ENCODE results near the gene FBXO15. TPM values are rescaled to one million over a fixed set of nuclear protein-coding genes. Genes with fewer than 3 reads are reported as not detected.

The FBXO15 gene
- total and polyA plus RNA-seq, 2 donors (not counting 1 experiment from before 2014, with no cell fraction given) = 0.77 to 0.83 TPM

DNA sequence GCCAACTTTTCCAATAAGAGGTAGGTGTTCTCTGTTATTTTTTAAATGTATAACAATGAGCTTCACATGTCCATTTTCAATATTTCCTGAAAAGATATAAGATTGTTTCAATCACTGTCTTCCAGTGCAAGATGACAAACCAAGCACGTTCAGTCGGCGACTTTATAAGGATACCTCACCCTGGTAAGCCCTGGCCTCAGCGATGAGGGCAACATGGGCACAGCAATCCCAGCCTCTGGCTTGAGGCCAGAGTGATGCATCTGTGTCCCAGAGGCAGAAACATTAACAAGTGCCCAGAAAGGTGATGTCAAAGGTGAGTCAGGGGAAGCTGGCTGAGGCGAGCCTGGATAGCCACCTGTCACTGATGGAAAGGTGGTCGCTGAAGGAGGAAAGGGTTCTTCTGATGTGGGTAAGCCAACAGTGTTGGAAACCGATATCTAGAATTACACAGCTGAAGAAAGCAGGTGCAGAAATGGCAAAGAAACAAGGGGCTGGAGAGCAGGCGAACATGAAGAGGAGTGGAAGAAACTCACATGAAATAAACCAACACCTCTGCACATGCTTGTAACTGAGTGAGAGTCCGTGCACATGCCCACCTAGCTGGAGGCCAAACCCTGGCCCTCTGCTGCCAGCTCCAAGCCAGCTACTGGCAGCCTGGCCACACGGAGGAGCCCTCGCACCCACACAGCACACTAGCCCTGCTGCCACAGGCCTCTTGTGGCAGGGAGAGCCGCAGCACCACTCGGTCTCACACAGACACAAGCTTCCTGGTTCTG is 65.5 kb downstream of the FBXO15 start:
- DNase-seq (ENCODE audit: low read depth in 2 of 2) = peak; percentile 1 to 40
- peak overlapping the region; percentile 80 for H2AFZ ChIP-seq (ENCODE audit: low read length)
- H4K20me1 ChIP-seq (ENCODE audit: control insufficient read depth, extremely low read depth, insufficient read depth, low read length) = no peaks in the 10 kb centered on the region
- no peaks in the 10 kb centered on the region for H3K9me3 ChIP-seq (ENCODE audit: control insufficient read depth, insufficient read depth, low read depth, low read length)
- no peak for TF ChIP-seq EZH2 (IDR thresholded peaks at IDR 0.05; ENCODE audit: low read length, missing control alignments)
- TF ChIP-seq, protein P1, sequence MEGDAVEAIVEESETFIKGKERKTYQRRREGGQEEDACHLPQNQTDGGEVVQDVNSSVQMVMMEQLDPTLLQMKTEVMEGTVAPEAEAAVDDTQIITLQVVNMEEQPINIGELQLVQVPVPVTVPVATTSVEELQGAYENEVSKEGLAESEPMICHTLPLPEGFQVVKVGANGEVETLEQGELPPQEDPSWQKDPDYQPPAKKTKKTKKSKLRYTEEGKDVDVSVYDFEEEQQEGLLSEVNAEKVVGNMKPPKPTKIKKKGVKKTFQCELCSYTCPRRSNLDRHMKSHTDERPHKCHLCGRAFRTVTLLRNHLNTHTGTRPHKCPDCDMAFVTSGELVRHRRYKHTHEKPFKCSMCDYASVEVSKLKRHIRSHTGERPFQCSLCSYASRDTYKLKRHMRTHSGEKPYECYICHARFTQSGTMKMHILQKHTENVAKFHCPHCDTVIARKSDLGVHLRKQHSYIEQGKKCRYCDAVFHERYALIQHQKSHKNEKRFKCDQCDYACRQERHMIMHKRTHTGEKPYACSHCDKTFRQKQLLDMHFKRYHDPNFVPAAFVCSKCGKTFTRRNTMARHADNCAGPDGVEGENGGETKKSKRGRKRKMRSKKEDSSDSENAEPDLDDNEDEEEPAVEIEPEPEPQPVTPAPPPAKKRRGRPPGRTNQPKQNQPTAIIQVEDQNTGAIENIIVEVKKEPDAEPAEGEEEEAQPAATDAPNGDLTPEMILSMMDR (conservative IDR thresholded peaks at IDR 0.05 in 1 of 2, IDR thresholded peaks at IDR 0.05 in 1 of 2; ENCODE audit: low read depth in 1 of 2, low read length in 2 of 2) = peak in 1 of 2 donors; percentile 42
- H3K27me3 ChIP-seq (ENCODE audit: control insufficient read depth, insufficient read depth, low read length) = no peaks in the 10 kb centered on the region
- H3K4me3 ChIP-seq (replicated peaks in 1 of 4; ENCODE audit: control extremely low read depth in 1 of 4, insufficient read depth in 1 of 4, low read depth in 3 of 4, low read length in 4 of 4) = no peak overlapping the region
- no peaks in the 10 kb centered on the region for H3K79me2 ChIP-seq (ENCODE audit: control insufficient read depth, insufficient read depth, low read length)
- no peak overlapping the region for H3K9ac ChIP-seq (ENCODE audit: insufficient read depth, low read length)
- H3K27ac ChIP-seq (ENCODE audit: insufficient read depth, low read length) = no peak overlapping the region
- no peak overlapping the region for H3K4me2 ChIP-seq (ENCODE audit: extremely low read depth, insufficient read depth, low read length)
- no peaks in the 10 kb centered on the region for H3K4me1 ChIP-seq (ENCODE audit: control insufficient read depth, extremely low read depth, insufficient read depth, low read length)
- no peaks in the 10 kb centered on the region for H3K36me3 ChIP-seq (ENCODE audit: control insufficient read depth, insufficient read depth, low read length)

DNA sequence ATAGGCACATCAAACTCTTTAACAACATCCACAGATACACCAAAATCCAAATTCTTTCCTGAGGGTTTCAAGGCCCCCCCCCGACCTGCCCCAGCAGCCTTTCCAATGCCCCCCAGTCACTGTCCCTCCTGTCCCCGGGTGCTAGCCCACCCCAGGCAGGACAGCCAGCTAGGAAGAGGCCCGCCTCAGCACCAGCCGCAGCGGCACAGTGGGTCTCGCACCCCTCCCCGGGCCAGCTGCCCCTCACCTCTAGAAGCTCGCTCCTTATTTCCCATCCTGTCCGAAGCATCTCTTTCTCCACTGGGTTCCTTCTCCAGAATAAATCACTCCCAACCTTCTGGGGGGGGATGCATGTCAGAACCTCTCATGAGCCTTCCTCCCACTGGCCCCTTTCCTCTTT is 69.4 kb downstream of the FBXO15 start:
- Histone ChIP-seq H3K27me3 (ENCODE audit: control insufficient read depth, insufficient read depth, low read length) (no peaks in the 10 kb centered on the region), H3K27ac (ENCODE audit: insufficient read depth, low read length) (no peak overlapping the region), H3K9ac (ENCODE audit: insufficient read depth, low read length) (no peak overlapping the region), H3K36me3 (ENCODE audit: control insufficient read depth, insufficient read depth, low read length) (no peaks in the 10 kb centered on the region), H3K4me2 (ENCODE audit: extremely low read depth, insufficient read depth, low read length) (no peak overlapping the region), H4K20me1 (ENCODE audit: control insufficient read depth, extremely low read depth, insufficient read depth, low read length) (no peaks in the 10 kb centered on the region), H3K4me3 (replicated peaks in 1 of 4; ENCODE audit: control extremely low read depth in 1 of 4, insufficient read depth in 1 of 4, low read depth in 3 of 4, low read length in 4 of 4) (no peak overlapping the region), H3K4me1 (ENCODE audit: control insufficient read depth, extremely low read depth, insufficient read depth, low read length) (no peaks in the 10 kb centered on the region), H3K9me3 (ENCODE audit: control insufficient read depth, insufficient read depth, low read depth, low read length) (no peaks in the 10 kb centered on the region), H2AFZ (ENCODE audit: low read length) (no peak overlapping the region), H3K79me2 (ENCODE audit: control insufficient read depth, insufficient read depth, low read length) (no peaks in the 10 kb centered on the region)
- DNase-seq (ENCODE audit: low read depth in 2 of 2) = no peak
- TF ChIP-seq, protein P1 (conservative IDR thresholded peaks at IDR 0.05 in 1 of 2, IDR thresholded peaks at IDR 0.05 in 1 of 2; ENCODE audit: low read depth in 1 of 2, low read length in 2 of 2) = no peak
- TF ChIP-seq EZH2 (IDR thresholded peaks at IDR 0.05; ENCODE audit: low read length, missing control alignments) = no peak

GRCh38 chr18:74074668-74075564 is 72.7 kb downstream of the FBXO15 start:
- no peak for DNase-seq (ENCODE audit: low read depth in 2 of 2)
- no peak for TF ChIP-seq EZH2 (IDR thresholded peaks at IDR 0.05; ENCODE audit: low read length, missing control alignments)
- TF ChIP-seq, protein P1 (conservative IDR thresholded peaks at IDR 0.05 in 1 of 2, IDR thresholded peaks at IDR 0.05 in 1 of 2; ENCODE audit: low read depth in 1 of 2, low read length in 2 of 2) = no peak
- no peaks in the 10 kb centered on the region for H3K4me1 ChIP-seq (ENCODE audit: control insufficient read depth, extremely low read depth, insufficient read depth, low read length)

More at GRCh38 chr18:74074668-74075564, 72.7 kb downstream of the FBXO15 start:
- Histone ChIP-seq H3K79me2 (ENCODE audit: control insufficient read depth, insufficient read depth, low read length) (no peaks in the 10 kb centered on the region), H3K9ac (ENCODE audit: insufficient read depth, low read length) (no peak overlapping the region), H3K4me3 (replicated peaks in 1 of 4; ENCODE audit: control extremely low read depth in 1 of 4, insufficient read depth in 1 of 4, low read depth in 3 of 4, low read length in 4 of 4) (no peak overlapping the region), H3K27ac (ENCODE audit: insufficient read depth, low read length) (no peak overlapping the region), H3K36me3 (ENCODE audit: control insufficient read depth, insufficient read depth, low read length) (no peaks in the 10 kb centered on the region), H3K27me3 (ENCODE audit: control insufficient read depth, insufficient read depth, low read length) (no peaks in the 10 kb centered on the region), H3K9me3 (ENCODE audit: control insufficient read depth, insufficient read depth, low read depth, low read length) (no peaks in the 10 kb centered on the region), H2AFZ (ENCODE audit: low read length) (no peak overlapping the region), H4K20me1 (ENCODE audit: control insufficient read depth, extremely low read depth, insufficient read depth, low read length) (no peaks in the 10 kb centered on the region), H3K4me2 (ENCODE audit: extremely low read depth, insufficient read depth, low read length) (no peak overlapping the region)

Data from fibroblast of lung (primary cell).